Smooth muscle cell (in vitro differentiated cells): ENCODE measurements around the gene TMPRSS13. TPM values are rescaled to one million over a fixed set of nuclear protein-coding genes. Genes with fewer than 3 reads are reported as not detected.

Experiments used
- DNase-seq: peaks from one replicate; lab custom pipeline; 2025; ENCODE audit not compliant: unreplicated experiment; lab: John Stamatoyannopoulos, UW
- H2AFZ ChIP-seq: fragments of 200-600 bp; sonication (generic); 2 replicates; pipeline ENCODE4 v1.6.0; 2016; ENCODE audit warnings: antibody characterized with exemption, low read depth, mild to moderate bottlenecking
- H3F3A ChIP-seq: fragments of 200-600 bp; sonication (generic); 2 replicates; pipeline ENCODE4 v1.6.0; 2017; ENCODE audit warnings: antibody characterized with exemption, low read depth
- H3K27ac ChIP-seq: fragments of 200-600 bp; sonication (generic); 2 replicates; pipeline ENCODE4 v1.5.1; 2016; ENCODE audit warnings: low read depth, mild to moderate bottlenecking
- H3K27me3 ChIP-seq: fragments of 200-600 bp; sonication (generic); 2 replicates; pipeline ENCODE4 v1.6.1; 2016; ENCODE audit warnings: low read depth, mild to moderate bottlenecking
- H3K36me3 ChIP-seq: fragments of 200-600 bp; sonication (generic); 2 replicates; pipeline ENCODE4 v1.5.1; 2016; ENCODE audit warnings: low read depth
- H3K4me1 ChIP-seq: fragments of 200-600 bp; sonication (generic); 2 replicates; pipeline ENCODE4 v1.5.1; 2016; ENCODE audit warnings: low read depth
- H3K4me2 ChIP-seq: fragments of 200-600 bp; sonication (generic); 2 replicates; pipeline ENCODE4 v1.6.0; 2016; ENCODE audit warnings: mild to moderate bottlenecking
- H3K4me3 ChIP-seq: fragments of 200-600 bp; sonication (generic); 2 replicates; pipeline ENCODE4 v1.5.1; 2016; ENCODE audit warnings: mild to moderate bottlenecking
- H3K79me2 ChIP-seq: fragments of 200-600 bp; sonication (generic); 2 replicates; pipeline ENCODE4 v1.6.0; 2016; ENCODE audit warnings: low read depth, mild to moderate bottlenecking
- H3K9ac ChIP-seq: fragments of 200-600 bp; sonication (generic); 2 replicates; pipeline ENCODE4 v1.6.0; 2016; ENCODE audit warnings: low read depth
- H3K9me3 ChIP-seq: fragments of 200-600 bp; sonication (generic); replicated peaks from 2 replicates; pipeline ENCODE4 v1.5.1; 2016; ENCODE audit warnings: low read depth
- H4K20me1 ChIP-seq: fragments of 200-600 bp; sonication (generic); 2 replicates; pipeline ENCODE4 v1.6.0; 2016; ENCODE audit warnings: low read depth
- CTCF ChIP-seq: fragments of 200-600 bp; sonication (generic); IDR thresholded peaks from 2 replicates; pipeline ENCODE4 v1.5.1; 2017; ENCODE audit warnings: borderline replicate concordance, mild to moderate bottlenecking, antibody characterized with exemption; ENCODE audit not compliant: insufficient read depth, poor library complexity, severe bottlenecking
- WGBS: methylation state at CpG from one replicate; pipeline ENCODE4 v1.1.7; 2016; ENCODE audit warnings: low lambda C conversion rate; 5-methylcytosine and 5-hydroxymethylcytosine counted together
- polyA plus RNA-seq: library from polyadenylated mRNA; unstranded; fragments of >200 nt; fragmentation: Nextera tagmentation; extraction: Ambion mirVana; gene quantifications from 2 replicates; pipeline ENCODE4 v1.2.1, GENCODE V29; 2016
- total RNA-seq: library from RNA; depleted of rRNA; stranded (reverse); fragments of >200 nt; gene quantifications from 2 replicates; pipeline ENCODE4 v1.2.3, GENCODE V29; 2014

TMPRSS13 gene
- total and polyA plus RNA-seq, 2 experiments from 2014 or later, result 0.73 to 1.3 TPM

- peak overlapping the region; percentile 80 for H3K4me2 ChIP-seq
- peak overlapping the region; percentile 87 for H3K27ac ChIP-seq
- no peak for TF ChIP-seq CTCF
- peak overlapping the region; percentile 30 for H3K4me3 ChIP-seq
- no peaks in the 10 kb centered on the region for H3K36me3 ChIP-seq
- H3K79me2 ChIP-seq, result no peaks in the 10 kb centered on the region
- DNase-seq, result peak; percentile 80
- no peaks in the 10 kb centered on the region for H3K9me3 ChIP-seq
- H3K27me3 ChIP-seq, result no peaks in the 10 kb centered on the region
- H3K4me1 ChIP-seq, result peaks cover 7% of the 10 kb centered on the region
- 26% methylated on average over 24 of the region's 24 CpGs for WGBS
- H2AFZ ChIP-seq, result peak overlapping the region; percentile 35
- no peaks in the 10 kb centered on the region for H4K20me1 ChIP-seq
- no peaks in the 10 kb centered on the region for H3F3A ChIP-seq
- H3K9ac ChIP-seq, result peak overlapping the region; percentile 80
Measured at GRCh38 chr11:117907276-117908108, 21.7 kb downstream of the TMPRSS13 start.

GRCh38 chr11:117906710-117907109 is 22.5 kb downstream of the TMPRSS13 start:
- Histone ChIP-seq H3K9ac (no peak overlapping the region), H3K36me3 (no peaks in the 10 kb centered on the region), H3K79me2 (no peaks in the 10 kb centered on the region), H4K20me1 (no peaks in the 10 kb centered on the region), H2AFZ (peak overlapping the region; percentile 7), H3F3A (no peaks in the 10 kb centered on the region), H3K4me2 (peak overlapping the region; percentile 73), H3K9me3 (no peaks in the 10 kb centered on the region), H3K4me3 (no peak overlapping the region), H3K27me3 (no peaks in the 10 kb centered on the region), H3K4me1 (peaks cover 7% of the 10 kb centered on the region), H3K27ac (peak overlapping the region; percentile 46)
- no peak for DNase-seq
- TF ChIP-seq CTCF, result no peak
- WGBS, result 86% methylated on average over 4 of the region's 4 CpGs

GRCh38 chr11:117906126-117906525 is 23.1 kb downstream of the TMPRSS13 start:
- H4K20me1 ChIP-seq, result no peaks in the 10 kb centered on the region
- no peaks in the 10 kb centered on the region for H3F3A ChIP-seq
- no peak overlapping the region for H3K4me3 ChIP-seq
- no peaks in the 10 kb centered on the region for H3K79me2 ChIP-seq
- no peak overlapping the region for H2AFZ ChIP-seq
- WGBS, result 95% methylated on average over 2 of the region's 2 CpGs
- DNase-seq, result no peak
- H3K4me1 ChIP-seq, result peaks cover 7% of the 10 kb centered on the region
- no peaks in the 10 kb centered on the region for H3K36me3 ChIP-seq
- H3K4me2 ChIP-seq, result no peak overlapping the region
- H3K27ac ChIP-seq, result peak overlapping the region; percentile 46
- TF ChIP-seq CTCF, result no peak
- no peak overlapping the region for H3K9ac ChIP-seq
- H3K27me3 ChIP-seq, result no peaks in the 10 kb centered on the region
- H3K9me3 ChIP-seq, result no peaks in the 10 kb centered on the region
